PC-3 (cell line): ENCODE results near the gene PCDHGA3. TPM values are rescaled to one million over a fixed set of nuclear protein-coding genes. Genes with fewer than 3 reads are reported as not detected.
"Not testable (repeated sequence)": the region's sequence is repeated elsewhere in the genome, so short reads cannot be mapped to it uniquely, and the experiment has no call there.

Experiments used
- ATAC-seq: fragments of 200-7000 bp; cut with Tn5 transposase; 2 replicates; pipeline ENCODE4 v1.9.1; 2020; ENCODE audit warnings: mild to moderate bottlenecking, moderate library complexity
- BruUV-seq: library from RNA; stranded (reverse); fragments of 400-500 nt; replicated peaks from 2 replicates; lab custom pipeline; 2021; lab: Mats Ljungman, UMichigan
- CTCF ChIA-PET: fragments of 300-600 bp; sonication (Branson Sonifier 250); formaldehyde crosslinking; loops from one replicate; lab custom pipeline; 2022; ENCODE audit warnings: antibody characterized with exemption; lab: Charles Lee
- POLR2A ChIA-PET: fragments of 300-600 bp; sonication (Branson Sonifier 250); formaldehyde crosslinking; loops from one replicate; lab custom pipeline; 2022; ENCODE audit warnings: antibody characterized with exemption; ENCODE audit not compliant: unreplicated experiment; lab: Charles Lee
- DNase-seq: peaks from one replicate; pipeline ENCODE4 v3.0.0-alpha.2; 2015
- H2AFZ ChIP-seq: fragments of 300-600 bp; sonication (generic); 2 replicates; pipeline ENCODE4 v1.6.0; 2016; ENCODE audit warnings: antibody characterized with exemption, low read length
- H3F3A ChIP-seq: fragments of 300-600 bp; sonication (generic); one replicate; pipeline ENCODE4 v1.6.0; 2017; ENCODE audit warnings: antibody characterized with exemption, low read length, control low read depth, mild to moderate bottlenecking; ENCODE audit not compliant: unreplicated experiment
- H3K27ac ChIP-seq: fragments of 300-600 bp; sonication (generic); 2 replicates; pipeline ENCODE4 v1.5.1; 2016; ENCODE audit warnings: mild to moderate bottlenecking, low read length
- H3K27me3 ChIP-seq: fragments of 300-600 bp; sonication (generic); 2 replicates; pipeline ENCODE4 v1.6.1; 2016; ENCODE audit warnings: low read length, mixed read lengths
- H3K36me3 ChIP-seq: fragments of 300-600 bp; sonication (generic); 2 replicates; pipeline ENCODE4 v1.6.1; 2016; ENCODE audit warnings: low read depth, mixed run types, low read length, mixed read lengths
- H3K4me1 ChIP-seq: fragments of 300-600 bp; sonication (generic); 2 replicates; pipeline ENCODE4 v1.5.1; 2016; ENCODE audit warnings: low read length; ENCODE audit not compliant: insufficient read depth
- H3K4me2 ChIP-seq: fragments of 300-600 bp; sonication (generic); 2 replicates; pipeline ENCODE4 v1.6.0; 2016; ENCODE audit warnings: low read length
- H3K4me3 ChIP-seq: fragments of 300-600 bp; sonication (generic); 2 replicates; pipeline ENCODE4 v1.5.1; 2016; ENCODE audit warnings: mild to moderate bottlenecking, low read length, mixed read lengths
- H3K79me2 ChIP-seq: fragments of 300-600 bp; sonication (generic); 2 replicates; pipeline ENCODE4 v1.6.1; 2017; ENCODE audit warnings: low read length, mixed read lengths
- H3K9ac ChIP-seq: fragments of 300-600 bp; sonication (generic); 2 replicates; pipeline ENCODE4 v1.6.0; 2016; ENCODE audit warnings: mild to moderate bottlenecking, low read length
- H3K9me2 ChIP-seq: fragments of 300-600 bp; sonication (generic); replicated peaks from 2 replicates; pipeline ENCODE4 v1.6.1; 2016; ENCODE audit warnings: mixed run types, low read length, mixed read lengths
- H3K9me3 ChIP-seq: fragments of 300-600 bp; sonication (generic); 2 replicates; pipeline ENCODE4 v1.6.1; 2016; ENCODE audit warnings: low read length, mixed read lengths
- H4K20me1 ChIP-seq: fragments of 300-600 bp; sonication (generic); 2 replicates; pipeline ENCODE4 v1.6.1; 2016; ENCODE audit warnings: low read length, mixed read lengths
- CTCF ChIP-seq: fragments of 300-600 bp; sonication (generic); conservative IDR thresholded peaks from 2 replicates; pipeline ENCODE4 v1.5.1; 2017; ENCODE audit warnings: antibody characterized with exemption, low read depth, mild to moderate bottlenecking, low read length
- EZH2 ChIP-seq: fragments of 300-600 bp; sonication (generic); IDR thresholded peaks from one replicate; pipeline ENCODE4 v1.6.1; 2017; ENCODE audit warnings: antibody characterized with exemption, mild to moderate bottlenecking, low read length; ENCODE audit not compliant: unreplicated experiment
- EZH2phosphoT487 ChIP-seq: fragments of 300-600 bp; sonication (generic); IDR thresholded peaks from 2 replicates; pipeline ENCODE4 v1.6.1; 2018; ENCODE audit warnings: mild to moderate bottlenecking, antibody characterized with exemption, low read length, borderline replicate concordance
- intact Hi-C: fragments of 100-400 bp; cut with micrococcal nuclease; formaldehyde crosslinking; loops from 2 replicates; pipeline ENCODE4 v1.9.0; 2023
- total RNA-seq: library from RNA; depleted of rRNA; stranded (reverse); fragments of >200 nt; gene quantifications from 2 replicates; pipeline ENCODE4 v1.2.3, GENCODE V29; 2014

Gene PCDHGA3
- total RNA-seq, 1 experiment from 2014 or later, result not detected

GRCh38 chr5:141342773-141343172, 856 bp upstream of the PCDHGA3 start:
- no peaks in the 10 kb centered on the region for H3F3A ChIP-seq
- H3K4me3 ChIP-seq, result no peak overlapping the region
- H3K27me3 ChIP-seq, result no peaks in the 10 kb centered on the region
- intact Hi-C loops, result no loop called here
- CTCF ChIA-PET, result no interaction called here
- H2AFZ ChIP-seq, result no peak overlapping the region
- no peaks in the 10 kb centered on the region for H3K79me2 ChIP-seq
- POLR2A ChIA-PET, result no interaction called here
- H3K9me3 ChIP-seq, result no peaks in the 10 kb centered on the region
- no peaks in the 10 kb centered on the region for H3K4me1 ChIP-seq
- no peak overlapping the region for H3K9ac ChIP-seq
- H3K4me2 ChIP-seq, result no peak overlapping the region
- no peaks in the 10 kb centered on the region for H3K9me2 ChIP-seq
- no peaks in the 10 kb centered on the region for H3K36me3 ChIP-seq
- DNase-seq (no peak), ATAC-seq (no peak)
- no peak overlapping the region for H3K27ac ChIP-seq
- BruUV-seq, result no TSS peak
- no peak for TF ChIP-seq CTCF
- TF ChIP-seq EZH2phosphoT487, result no peak
- TF ChIP-seq EZH2, result no peak
- H4K20me1 ChIP-seq, result no peaks in the 10 kb centered on the region

- Histone ChIP-seq H3K9ac (no peak overlapping the region), H3K4me1 (no peaks in the 10 kb centered on the region), H3K4me3 (no peak overlapping the region), H3K4me2 (no peak overlapping the region), H2AFZ (no peak overlapping the region), H3K36me3 (no peaks in the 10 kb centered on the region), H3K27me3 (no peaks in the 10 kb centered on the region), H3K79me2 (no peaks in the 10 kb centered on the region), H3K9me3 (no peaks in the 10 kb centered on the region), H4K20me1 (no peaks in the 10 kb centered on the region), H3F3A (no peaks in the 10 kb centered on the region), H3K9me2 (no peaks in the 10 kb centered on the region), H3K27ac (no peak overlapping the region)
- DNase-seq, result no peak
- ChIA-PET CTCF (no interaction called here), POLR2A (no interaction called here)
- intact Hi-C loops, result no loop called here
- BruUV-seq, result no TSS peak
- no peak for TF ChIP-seq CTCF
- no peak for TF ChIP-seq EZH2
- TF ChIP-seq EZH2phosphoT487, result no peak
- no peak for ATAC-seq
Measured at GRCh38 chr5:141343953-141344463, 379 bp downstream of the PCDHGA3 start.

GRCh38 chr5:141345327-141345726, 1.7 kb downstream of the PCDHGA3 start:
- Histone ChIP-seq H3K27me3 (no peaks in the 10 kb centered on the region), H3K4me1 (no peaks in the 10 kb centered on the region), H2AFZ (no peak overlapping the region), H3K4me3 (no peak overlapping the region), H3K9ac (no peak overlapping the region), H4K20me1 (no peaks in the 10 kb centered on the region), H3K4me2 (no peak overlapping the region), H3K27ac (no peak overlapping the region), H3K36me3 (no peaks in the 10 kb centered on the region), H3F3A (no peaks in the 10 kb centered on the region), H3K9me3 (no peaks in the 10 kb centered on the region), H3K79me2 (no peaks in the 10 kb centered on the region), H3K9me2 (no peaks in the 10 kb centered on the region)
- ATAC-seq (no peak), DNase-seq (no peak)
- no TSS peak for BruUV-seq
- intact Hi-C loops, result no loop called here
- TF ChIP-seq EZH2 (no peak), EZH2phosphoT487 (no peak), CTCF (no peak)
- ChIA-PET CTCF (no interaction called here), POLR2A (no interaction called here)

GRCh38 chr5:141346017-141346416, 2.4 kb downstream of the PCDHGA3 start:
- H3K4me3 ChIP-seq, H3K9me3 ChIP-seq, H3K27ac ChIP-seq, BruUV-seq, intact Hi-C loops, H3K9me2 ChIP-seq, H3K9ac ChIP-seq, H3K79me2 ChIP-seq, DNase-seq, ATAC-seq, H3K4me2 ChIP-seq, H3K27me3 ChIP-seq, H3K4me1 ChIP-seq, H4K20me1 ChIP-seq, H3F3A ChIP-seq, CTCF ChIA-PET, H2AFZ ChIP-seq, H3K36me3 ChIP-seq: not testable (repeated sequence)
- POLR2A ChIA-PET, result interaction anchor here (0.6 kb wide), 1 partner anchor 245 kb away, joined by 4 read pairs; no protein-coding TSS in a partner anchor
